CD4-positive, alpha-beta T cell treated with Interleukin-21 for 1 hour (primary cell): ENCODE data around the gene FOXP1.
A peak's percentile ranks its signal among the peaks of the same experiment; 100 is the strongest.
"Not testable (repeated sequence)": the region's sequence is repeated elsewhere in the genome, so short reads cannot be mapped to it uniquely, and the experiment has no call there.

ENCODE experiments used
- DNase-seq: peaks from one replicate; pipeline ENCODE4 v3.0.0-alpha.2; 2020

FOXP1 gene

DNA sequence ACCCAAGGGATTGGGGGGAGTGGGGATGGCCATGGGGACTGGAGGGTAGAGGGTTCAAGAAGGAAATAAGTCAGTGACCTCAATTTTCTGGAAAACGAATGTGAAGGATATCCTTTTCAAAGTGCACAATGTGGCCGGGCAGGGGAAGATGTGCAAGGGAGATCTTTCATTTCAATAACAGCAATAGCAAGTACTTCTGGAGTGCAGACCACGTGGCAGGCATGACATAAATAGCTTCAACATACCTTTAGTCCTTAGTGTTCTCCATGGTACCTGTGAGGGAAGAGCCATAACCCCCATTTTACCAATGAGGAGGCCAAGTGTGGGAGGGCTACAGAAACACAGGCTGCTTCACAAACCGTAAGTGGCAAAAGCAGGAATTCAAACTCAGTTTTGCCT, 138.7 kb downstream of the FOXP1 start:
- DNase-seq = no peak

- peak; percentile 85 for DNase-seq
Measured at GRCh38 chr3:71444028-71444860, 139.3 kb downstream of the FOXP1 start.

DNA sequence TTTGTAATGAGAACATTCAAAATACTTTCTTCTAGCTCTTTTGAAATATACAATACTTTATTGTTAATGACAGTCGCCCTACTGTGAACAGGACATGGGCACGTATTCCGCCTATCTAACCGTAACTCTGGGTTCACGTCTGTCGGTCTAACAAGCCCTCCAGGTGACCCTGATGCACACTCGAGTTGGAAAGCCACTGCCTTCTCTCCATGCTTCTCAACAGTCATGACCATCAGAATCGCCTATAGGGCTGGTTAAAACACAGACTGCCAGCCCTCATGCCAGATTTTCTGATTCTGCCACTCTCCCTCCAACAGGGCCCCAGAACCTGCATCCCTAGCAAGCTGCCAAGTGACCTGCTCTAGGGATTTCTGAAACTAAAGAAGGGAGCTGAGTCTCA, 140.2 kb downstream of the FOXP1 start:
- DNase-seq = no peak

DNA sequence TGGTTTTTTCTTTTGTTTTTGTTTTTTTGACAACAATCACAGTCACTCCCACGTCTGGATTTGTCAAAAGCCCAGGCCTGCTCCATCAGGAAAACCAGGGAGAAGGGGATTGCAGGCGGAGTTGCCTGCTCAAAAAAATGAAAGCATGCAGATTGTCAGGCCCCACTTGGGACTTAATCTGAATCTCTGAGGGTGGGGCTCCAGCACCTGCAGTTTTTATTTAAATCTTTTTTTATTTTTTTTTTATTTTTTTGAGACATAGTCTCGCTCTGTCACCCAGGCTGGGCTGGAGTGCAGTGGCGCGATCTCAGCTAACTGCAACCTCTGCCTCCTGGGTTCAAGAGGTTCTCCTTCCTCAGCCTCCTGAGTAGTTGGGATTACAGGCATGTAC, 140.9 kb downstream of the FOXP1 start:
- DNase-seq = no peak

DNA sequence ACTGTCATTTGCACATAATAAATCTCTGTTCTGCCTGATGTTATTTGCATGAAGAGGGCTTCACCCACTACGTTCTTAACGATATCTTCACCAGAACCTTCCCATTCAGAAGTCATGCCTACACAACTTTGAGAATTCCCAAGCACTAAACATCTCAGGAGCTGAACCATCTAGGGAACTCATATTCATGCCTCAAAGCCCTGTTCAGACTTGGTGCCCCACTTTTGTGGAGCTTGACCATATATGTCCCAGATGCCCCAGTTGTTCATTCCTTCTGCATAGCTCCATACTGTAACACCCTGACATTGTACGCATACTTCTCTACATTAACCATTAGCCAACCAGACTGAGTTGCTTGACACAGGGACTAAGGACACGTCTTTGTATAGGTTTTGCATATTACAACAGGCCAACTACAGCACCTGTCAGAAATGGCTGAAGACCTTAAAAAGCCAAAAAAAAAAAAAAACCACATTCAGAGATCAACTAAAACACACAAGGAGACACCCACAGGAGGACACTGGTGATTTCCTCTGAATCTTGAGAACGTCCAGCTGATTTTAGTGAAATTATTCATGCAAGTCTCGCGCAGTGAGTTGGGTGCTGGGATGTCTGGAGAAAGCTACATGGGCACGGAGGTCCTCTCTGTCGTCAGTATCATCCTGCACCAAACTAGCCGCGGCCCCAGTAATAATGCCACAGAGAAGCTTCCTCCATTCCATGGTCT, 141.4 kb downstream of the FOXP1 start:
- no peak for DNase-seq

DNA sequence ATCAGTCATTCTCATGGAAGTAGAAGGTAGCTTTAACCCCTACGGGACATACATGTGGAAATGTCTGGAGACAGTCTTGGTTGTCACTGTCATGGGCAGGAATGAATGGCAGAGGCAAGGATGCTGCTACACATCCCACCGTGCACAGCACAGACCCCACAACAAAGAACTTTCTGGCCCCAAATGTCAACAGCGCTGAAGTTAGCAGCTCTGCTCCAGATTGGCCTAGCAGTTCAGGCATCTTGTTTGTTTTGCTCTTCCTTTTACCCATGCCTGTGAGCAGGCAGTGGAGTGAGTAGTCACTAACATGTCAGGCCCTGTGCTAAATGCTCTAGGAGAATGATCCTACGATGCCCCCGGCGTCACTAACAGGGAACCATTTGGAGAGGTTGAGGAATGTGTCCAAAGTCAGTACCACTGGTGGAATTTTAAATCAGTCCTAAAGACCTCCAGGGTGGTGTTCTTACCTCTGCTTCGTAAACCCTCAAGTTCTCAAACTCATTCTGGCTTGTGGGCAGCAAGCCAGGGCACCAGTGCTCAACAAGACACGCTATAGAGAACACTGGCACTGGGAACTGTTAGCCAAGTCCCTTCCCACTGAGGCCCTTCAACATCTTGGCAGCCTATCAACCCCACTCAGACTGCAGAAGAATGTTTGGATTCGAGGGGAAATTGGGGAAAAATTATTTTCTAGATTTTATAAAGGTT, 142.2 kb downstream of the FOXP1 start:
- no peak for DNase-seq

GRCh38 chr3:71438904-71439303, 144.6 kb downstream of the FOXP1 start:
- DNase-seq = no peak

GRCh38 chr3:71438071-71438685, 145.3 kb downstream of the FOXP1 start:
- no peak for DNase-seq

GRCh38 chr3:71436337-71436736, 147.2 kb downstream of the FOXP1 start:
- DNase-seq = no peak

DNA sequence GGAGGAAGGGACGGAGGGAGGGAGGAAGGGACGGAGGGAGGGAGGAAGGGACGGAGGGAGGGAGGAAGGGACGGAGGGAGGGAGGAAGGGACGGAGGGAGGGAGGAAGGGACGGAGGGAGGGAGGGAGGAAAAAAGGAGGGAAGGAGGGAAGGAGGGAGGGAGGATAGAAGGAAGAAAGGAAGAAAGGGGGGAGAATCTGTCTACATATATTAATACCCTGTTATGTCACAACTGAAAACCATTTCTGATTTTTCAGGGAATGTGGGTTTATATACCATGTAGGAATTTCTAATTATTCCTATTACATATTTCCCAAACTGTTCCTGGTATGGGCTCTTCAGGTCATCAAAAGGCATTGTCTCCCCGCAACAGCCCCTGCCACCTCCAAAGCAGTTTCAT, 147.7 kb downstream of the FOXP1 start:
- not testable (repeated sequence) for DNase-seq

DNA sequence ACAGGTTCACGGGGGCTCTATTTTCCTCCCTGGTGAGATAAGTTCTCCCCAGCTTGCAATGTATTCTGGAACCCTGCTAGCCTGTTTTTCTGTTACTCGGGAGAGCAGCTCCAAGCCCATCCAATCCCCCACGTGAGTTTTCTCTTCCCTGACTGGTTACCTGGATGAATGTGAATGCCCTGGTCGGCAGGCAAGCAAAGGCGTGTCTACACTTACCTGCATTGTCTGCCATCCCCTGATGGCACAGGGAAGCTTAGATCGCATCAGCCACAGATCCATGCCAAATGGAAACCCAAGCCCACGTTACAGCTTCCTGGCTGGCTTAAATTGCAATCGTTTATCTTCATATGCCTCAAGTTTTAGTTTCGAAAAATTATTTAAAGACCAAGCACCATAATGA, 149.9 kb downstream of the FOXP1 start:
- no peak for DNase-seq

- DNase-seq = peak; percentile 44
Measured at GRCh38 chr3:71432044-71432975, 151.2 kb downstream of the FOXP1 start.

- no peak for DNase-seq
Measured at GRCh38 chr3:71430941-71431552, 152.5 kb downstream of the FOXP1 start.

DNA sequence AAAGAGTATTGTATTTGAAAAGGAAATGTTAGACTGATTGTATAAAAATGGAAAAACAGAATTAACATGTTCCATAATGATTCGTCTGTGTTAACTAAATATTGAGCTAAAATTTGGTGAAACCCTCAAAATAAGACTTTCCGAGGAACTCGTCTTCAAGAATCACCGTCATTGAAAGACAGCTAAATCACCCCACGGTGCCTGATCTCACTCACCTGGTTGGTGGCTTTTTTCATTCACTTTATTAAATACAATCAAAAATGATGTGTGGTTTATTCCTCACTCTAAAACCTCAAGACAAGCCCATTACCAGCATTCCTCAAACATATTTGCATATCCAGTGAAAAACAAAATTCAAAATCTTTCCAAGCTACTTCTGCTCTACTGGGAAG, 153.9 kb downstream of the FOXP1 start:
- DNase-seq = no peak

DNA sequence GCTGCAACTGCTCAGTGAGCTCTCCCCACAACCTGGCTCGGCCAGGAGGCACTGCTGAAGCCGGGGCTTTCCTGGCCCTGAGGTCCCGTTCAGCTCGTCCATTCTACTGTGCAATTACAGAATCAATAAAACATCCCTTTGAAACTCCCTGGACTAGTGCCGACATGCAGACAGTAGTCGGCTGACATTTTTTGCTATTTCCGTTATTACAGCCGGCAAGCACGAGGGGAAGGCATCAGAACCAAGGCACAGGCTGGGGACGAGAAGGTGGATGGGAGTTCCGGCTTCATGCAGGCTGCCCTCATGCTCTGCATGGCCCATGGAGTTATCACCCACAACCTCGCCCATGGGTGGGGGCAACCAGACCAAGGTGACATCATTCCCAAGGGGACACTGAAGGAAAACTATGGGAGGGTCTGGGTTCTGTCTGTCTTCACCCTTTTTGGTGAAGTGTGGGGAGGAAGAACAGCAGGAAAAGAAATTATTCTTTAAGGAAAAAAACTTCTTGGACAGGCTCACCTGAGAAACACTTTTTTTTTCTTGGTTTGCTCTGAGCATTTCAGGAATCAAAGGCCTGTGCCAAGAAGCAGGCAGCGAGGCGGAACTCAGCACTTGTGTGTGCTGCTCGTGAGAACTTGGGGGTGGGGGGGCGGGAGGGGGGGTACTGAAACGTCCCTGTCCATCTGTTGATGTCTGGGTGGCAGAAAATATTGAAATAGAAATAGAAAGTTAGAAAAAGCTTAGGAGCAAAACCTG, 154.5 kb downstream of the FOXP1 start:
- no peak for DNase-seq

- DNase-seq = no peak
Measured at GRCh38 chr3:71425491-71426071, 157.9 kb downstream of the FOXP1 start.

- no peak for DNase-seq
Measured at GRCh38 chr3:71423151-71423906, 160.2 kb downstream of the FOXP1 start.

DNA sequence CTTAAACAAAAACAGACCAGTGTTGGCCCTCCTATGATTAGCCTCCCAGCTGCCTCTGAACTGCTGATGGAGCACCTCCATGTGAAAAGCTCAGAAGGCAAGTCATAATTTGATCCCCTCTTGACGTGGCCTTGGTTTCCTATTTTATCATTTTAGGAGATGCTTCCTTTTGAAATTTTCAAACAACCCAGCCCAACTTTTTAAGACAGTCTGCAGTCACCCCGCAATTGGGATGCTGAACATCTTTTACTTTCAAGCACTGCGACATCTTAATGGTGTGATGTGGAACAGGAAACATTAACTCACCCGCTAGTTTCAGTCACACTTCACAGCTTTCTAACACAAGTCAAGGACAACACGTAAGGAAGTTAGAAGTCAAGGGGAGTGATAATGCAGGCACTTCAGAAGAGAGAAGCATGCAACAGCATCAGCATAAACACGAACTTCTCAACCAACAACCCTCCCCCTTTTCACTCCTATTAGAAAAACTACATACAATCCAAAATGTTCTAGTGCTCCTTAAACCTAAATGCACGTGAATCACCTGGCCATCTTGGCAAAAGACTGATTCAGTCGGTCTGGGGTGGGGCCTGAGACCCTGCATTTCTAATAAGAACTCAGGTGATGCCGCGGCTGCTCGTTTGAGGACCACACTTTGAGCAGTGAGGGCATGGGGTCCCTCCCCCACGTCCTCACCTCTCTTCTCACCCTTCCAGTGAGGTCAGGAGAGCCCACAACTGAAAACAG, 161.5 kb downstream of the FOXP1 start:
- DNase-seq = peak; percentile 65

DNA sequence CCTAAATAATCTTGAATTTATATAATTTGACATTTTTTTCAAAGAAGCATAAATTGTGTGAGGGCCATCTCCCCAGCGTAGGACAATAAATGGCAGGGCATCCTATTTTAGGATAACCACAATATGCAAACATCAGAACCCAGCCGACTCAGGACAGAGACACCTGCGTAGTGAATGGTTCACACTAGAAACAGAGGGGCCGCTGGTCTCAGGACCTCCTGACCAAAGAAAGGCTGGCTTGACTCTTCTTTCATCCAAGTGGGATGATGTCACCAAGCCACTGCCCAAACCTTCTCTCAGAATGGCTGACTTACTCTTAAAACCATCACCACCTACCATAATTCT, 162.1 kb downstream of the FOXP1 start:
- no peak for DNase-seq
